IMR-90 (cell line): ENCODE data around the gene PCSK5. TPM values are rescaled to one million over a fixed set of nuclear protein-coding genes. Genes with fewer than 3 reads are reported as not detected.

Experiments
- ATAC-seq: fragments of 200-7000 bp; cut with Tn5 transposase; 2 replicates; pipeline ENCODE4 v1.9.1; 2020; ENCODE audit warnings: low read depth, mild to moderate bottlenecking, moderate library complexity
- BruUV-seq: library from RNA; stranded (reverse); fragments of 400-500 nt; replicated peaks from 2 replicates; lab custom pipeline; 2021; lab: Mats Ljungman, UMichigan
- CTCF ChIA-PET: fragments of 300-600 bp; formaldehyde crosslinking; extraction: SDS; loops from one replicate; lab custom pipeline; 2021; ENCODE audit warnings: antibody characterized with exemption; lab: Yijun Ruan, JAX
- POLR2A ChIA-PET: fragments of 300-600 bp; sonication (Branson Sonifier 250); formaldehyde crosslinking; loops from one replicate; lab custom pipeline; 2022; ENCODE audit warnings: antibody characterized with exemption; ENCODE audit not compliant: unreplicated experiment; lab: Charles Lee
- DNase-seq: peaks from one replicate; pipeline ENCODE4 v3.0.0; 2013
- H2AFZ ChIP-seq: replicated peaks from 2 replicates; pipeline ENCODE3; 2013; ENCODE audit warnings: low read length, mild to moderate bottlenecking; ENCODE audit not compliant: poor library complexity
- H2AK5ac ChIP-seq: 2 replicates; pipeline ENCODE4 v1.6.1; 2013; ENCODE audit warnings: low read depth, low read length, inconsistent platforms
- H2AK9ac ChIP-seq: replicated peaks from 2 replicates; pipeline ENCODE3; 2013; ENCODE audit warnings: mild to moderate bottlenecking, low read depth, low read length, moderate library complexity; ENCODE audit not compliant: poor library complexity
- H2BK120ac ChIP-seq: 2 replicates; pipeline ENCODE4 v1.6.1; 2013; ENCODE audit warnings: low read depth, low read length, inconsistent platforms
- H2BK15ac ChIP-seq: 3 replicates; pipeline ENCODE4 v1.6.1; 2013; ENCODE audit warnings: low read depth, low read length, inconsistent platforms
- H2BK20ac ChIP-seq: 2 replicates; pipeline ENCODE4 v1.6.1; 2013; ENCODE audit warnings: low read depth, mild to moderate bottlenecking, inconsistent platforms, low read length, moderate library complexity
- H2BK5ac ChIP-seq: 2 replicates; pipeline ENCODE4 v1.6.1; 2013; ENCODE audit warnings: mild to moderate bottlenecking, low read depth, low read length, inconsistent platforms; ENCODE audit not compliant: poor library complexity, severe bottlenecking
- H3K14ac ChIP-seq: replicated peaks from 2 replicates; pipeline ENCODE4 v1.6.1; 2013; ENCODE audit warnings: low read depth, low read length, inconsistent platforms
- H3K18ac ChIP-seq: 2 replicates; pipeline ENCODE4 v1.6.1; 2013; ENCODE audit warnings: low read depth, low read length, control low read depth
- H3K23ac ChIP-seq: 2 replicates; pipeline ENCODE4 v1.6.1; 2013; ENCODE audit warnings: low read depth, low read length, inconsistent platforms
- H3K27ac ChIP-seq: 2 replicates; pipeline ENCODE4 v1.5.1; 2013; ENCODE audit warnings: mild to moderate bottlenecking, control low read depth, low read length; ENCODE audit not compliant: insufficient read depth
- H3K27me3 ChIP-seq: 2 replicates; pipeline ENCODE4 v1.6.1; 2013; ENCODE audit warnings: low read length; ENCODE audit not compliant: control insufficient read depth, insufficient read depth
- H3K36me3 ChIP-seq: 2 replicates; pipeline ENCODE4 v1.6.1; 2013; ENCODE audit warnings: low read length, mixed read lengths; ENCODE audit not compliant: control insufficient read depth, insufficient read depth
- H3K4ac ChIP-seq: 2 replicates; pipeline ENCODE4 v1.6.1; 2013; ENCODE audit warnings: low read depth, low read length, inconsistent platforms
- H3K4me1 ChIP-seq: 2 replicates; pipeline ENCODE4 v1.6.1; 2013; ENCODE audit warnings: low read length, mixed read lengths; ENCODE audit not compliant: control insufficient read depth, insufficient read depth
- H3K4me2 ChIP-seq: 2 replicates; pipeline ENCODE4 v1.6.1; 2013; ENCODE audit warnings: low read depth, mild to moderate bottlenecking, control low read depth, low read length, moderate library complexity
- H3K4me3 ChIP-seq: 2 replicates; pipeline ENCODE4 v1.5.1; 2013; ENCODE audit warnings: low read depth, mild to moderate bottlenecking, control low read depth, low read length, moderate library complexity; ENCODE audit not compliant: insufficient read depth
- H3K56ac ChIP-seq: 2 replicates; pipeline ENCODE4 v1.6.1; 2013; ENCODE audit warnings: low read length, inconsistent platforms; ENCODE audit not compliant: insufficient read depth; ENCODE audit errors: extremely low read depth
- H3K79me1 ChIP-seq, 2 experiments: 2 replicates each; pipeline ENCODE4 v1.6.1; 2013; ENCODE audit warnings: low read length in 2 of 2, inconsistent platforms in 1 of 2, low read depth in 1 of 2
- H3K9ac ChIP-seq: 2 replicates; pipeline ENCODE4 v1.6.1; 2013; ENCODE audit warnings: low read depth, low read length, control low read depth
- H3K9me1 ChIP-seq: 2 replicates; pipeline ENCODE4 v1.6.1; 2013; ENCODE audit warnings: low read length, inconsistent platforms; ENCODE audit not compliant: insufficient read depth
- H3K9me3 ChIP-seq: 2 replicates; pipeline ENCODE4 v1.6.1; 2013; ENCODE audit warnings: low read length; ENCODE audit not compliant: control insufficient read depth, insufficient read depth
- H4K20me1 ChIP-seq: 2 replicates; pipeline ENCODE4 v1.6.1; 2013; ENCODE audit warnings: low read length, inconsistent platforms; ENCODE audit not compliant: insufficient read depth
- H4K5ac ChIP-seq: 2 replicates; pipeline ENCODE4 v1.6.1; 2013; ENCODE audit warnings: mild to moderate bottlenecking, low read depth, low read length, control low read depth
- H4K8ac ChIP-seq, 2 experiments: 2 replicates each; pipeline ENCODE4 v1.6.1; 2013; ENCODE audit warnings: low read depth in 2 of 2, low read length in 2 of 2, control low read depth in 1 of 2, inconsistent platforms in 1 of 2
- H4K91ac ChIP-seq: 2 replicates; pipeline ENCODE4 v1.6.1; 2013; ENCODE audit warnings: low read depth, low read length, inconsistent platforms; ENCODE audit not compliant: insufficient read depth
- CEBPB ChIP-seq: IDR thresholded peaks from 2 replicates; pipeline ENCODE4 v1.6.1; 2012; ENCODE audit warnings: low read depth, low read length, improper control_type of control experiment
- ELK1 ChIP-seq: fragments of 150-350 bp; IDR thresholded peaks from 2 replicates; pipeline ENCODE4 v1.6.1; 2016; ENCODE audit warnings: low read depth, mild to moderate bottlenecking, low read length, moderate library complexity, borderline replicate concordance
- POLR2A ChIP-seq: IDR thresholded peaks from 2 replicates; pipeline ENCODE4 v1.6.1; 2012; ENCODE audit warnings: mild to moderate bottlenecking, low read depth, low read length
- WGBS, 2 experiments: methylation state at CpG; one replicate each; pipeline versions ENCODE4 v1.1.5 to v1.1.7; 2013; ENCODE audit warnings: missing lambda C conversion rate in 2 of 2; ENCODE audit not compliant: insufficient read length in 1 of 2; ENCODE audit errors: extremely low coverage in 2 of 2; 5-methylcytosine and 5-hydroxymethylcytosine counted together
- dilution Hi-C: fragments of 300-500 bp; cut with HindIII; formaldehyde crosslinking; loops from one replicate; pipeline ENCODE4 v1.14.3; 2018; ENCODE audit warnings: low sequenced_read_pairs; ENCODE audit not compliant: unreplicated experiment
- in situ Hi-C: fragments of 300-500 bp; cut with MboI; formaldehyde crosslinking; loops from 3 replicates; pipeline ENCODE4 v1.14.3; 2019; ENCODE audit warnings: low sequenced_read_pairs, inconsistent platforms, mixed read lengths
- intact Hi-C: fragments of 100-400 bp; cut with micrococcal nuclease; formaldehyde crosslinking; loops from 2 replicates; pipeline ENCODE4 v1.10.0; 2022
- polyA plus RNA-seq, 3 experiments: library from polyadenylated mRNA; depleted of rRNA; stranded (reverse); fragments of >200 nt; gene quantifications; 2 replicates each; pipeline ENCODE4 v1.2.3, GENCODE V29; 2012; ENCODE audit warnings: low replicate concordance in 1 of 3
- total RNA-seq: library from RNA; depleted of rRNA; stranded (reverse); fragments of >200 nt; gene quantifications from 2 replicates; pipeline ENCODE4 v1.2.3, GENCODE V29; 2012

Gene PCSK5
- total and polyA plus RNA-seq, 2 of the 4 experiments (the other 2 are of a cell fraction) = 1.5 to 3.0 TPM

- H3K27me3 ChIP-seq = no peaks in the 10 kb centered on the region
- H2BK20ac ChIP-seq = no peak overlapping the region
- H3K4me3 ChIP-seq = no peak overlapping the region
- no peak for ATAC-seq
- H3K36me3 ChIP-seq = no peaks in the 10 kb centered on the region
- CTCF ChIA-PET = no interaction called here
- dilution Hi-C loops (no loop called here), intact Hi-C loops (no loop called here), in situ Hi-C loops (no loop called here)
- DNase-seq = no peak
- H3K18ac ChIP-seq = no peak overlapping the region; the same call in 1 of the 2 replicates
- H3K4me1 ChIP-seq = peaks cover 5% of the 10 kb centered on the region
- H3K14ac ChIP-seq = no peak overlapping the region
- BruUV-seq = no TSS peak
- no peak overlapping the region for H3K23ac ChIP-seq
- no peak overlapping the region for H2AFZ ChIP-seq
- H3K56ac ChIP-seq = no peak overlapping the region
- 0 out of 2 replicates have a peak, but pooled peaks cover 4% of the 10 kb centered on the region for H3K9me1 ChIP-seq
- H3K79me1 ChIP-seq = no peaks in the 10 kb centered on the region; a peak in 1 of 4 replicates
- no peak overlapping the region for H2BK120ac ChIP-seq
- no peak overlapping the region for H2BK5ac ChIP-seq
- WGBS, 2 experiments = no CpG with 5 or more reads among the region's 3 CpGs
- H4K5ac ChIP-seq = no peak overlapping the region
- no peak overlapping the region for H3K9ac ChIP-seq
- H4K8ac ChIP-seq = no peak overlapping the region
- TF ChIP-seq CEBPB (no peak), ELK1 (no peak), POLR2A (no peak)
- no peak overlapping the region for H3K27ac ChIP-seq
- H2AK5ac ChIP-seq = no peak overlapping the region
- no peak overlapping the region for H4K91ac ChIP-seq
- H2BK15ac ChIP-seq = no peak overlapping the region
- no peak overlapping the region for H3K4me2 ChIP-seq
- no peaks in the 10 kb centered on the region for H4K20me1 ChIP-seq
- no peak overlapping the region for H3K4ac ChIP-seq
- POLR2A ChIA-PET = no interaction called here
- H2AK9ac ChIP-seq = no peak overlapping the region
- no peaks in the 10 kb centered on the region for H3K9me3 ChIP-seq
These were observed 117.5 kb downstream of the PCSK5 start for GRCh38 chr9:76007935-76008334.
